ENCODE results near the gene CCR5AS. TPM values are rescaled to one million over a fixed set of nuclear protein-coding genes. Genes with fewer than 3 reads are reported as not detected.
"Not testable (repeated sequence)": the region's sequence is repeated elsewhere in the genome, so short reads cannot be mapped to it uniquely, and the experiment has no call there.

CCR5AS gene

DNA sequence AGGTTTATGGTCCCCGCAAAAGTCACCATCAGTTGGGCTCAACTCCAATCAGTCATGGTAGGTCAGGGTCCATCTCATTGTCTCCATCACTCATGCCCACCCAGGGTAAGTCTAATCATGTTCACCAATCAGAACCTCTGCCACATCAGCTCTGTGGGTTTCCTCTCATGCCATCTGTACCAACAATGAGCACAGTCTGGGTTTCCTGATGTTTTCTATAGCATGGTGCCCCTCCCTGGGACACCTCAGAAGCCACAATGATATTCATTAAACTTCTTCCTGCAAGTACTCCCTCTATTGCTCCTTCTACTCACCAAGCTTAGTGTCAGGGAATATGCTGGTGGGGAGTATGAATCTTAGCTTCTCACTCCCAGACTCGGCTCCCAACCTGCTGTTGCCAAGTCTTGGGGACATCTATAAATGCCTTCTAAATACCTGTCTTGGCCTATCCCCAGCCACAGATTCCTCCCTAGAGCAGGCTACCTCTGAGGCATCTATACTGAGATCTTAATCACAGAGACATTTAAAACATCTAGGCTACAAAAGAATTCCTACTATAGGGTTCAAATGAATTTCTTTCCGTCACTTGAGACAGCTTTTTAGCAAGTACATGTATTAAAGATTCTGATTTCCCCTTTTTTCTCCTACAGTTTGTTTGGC lies 57.9 kb downstream of the CCR5AS start:
- DNase-seq (no peak), ATAC-seq (ENCODE audit: poor library complexity) (no peak)
- intact Hi-C loops (cut with DNase I): no loop called here

DNA sequence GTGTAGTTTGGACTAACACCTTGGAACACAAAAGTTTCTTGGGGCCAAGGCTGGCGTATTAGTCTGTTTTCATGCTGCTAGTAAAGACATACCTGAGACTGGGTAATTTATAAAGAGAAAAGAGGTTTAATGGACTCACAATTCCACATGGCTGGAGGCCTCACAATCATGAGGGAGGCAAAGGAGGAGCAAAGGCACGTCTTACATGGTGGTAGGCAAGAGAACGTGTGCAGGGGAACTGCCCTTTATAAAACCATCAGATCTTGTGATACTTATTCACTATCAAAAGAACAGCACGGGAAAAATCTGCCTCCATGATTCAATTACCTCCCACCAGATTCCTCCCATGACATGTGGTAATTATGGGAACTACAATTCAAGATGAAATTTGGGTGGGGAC lies 62.4 kb downstream of the CCR5AS start:
- DNase-seq: no peak
- ATAC-seq (ENCODE audit: poor library complexity): no peak
- intact Hi-C loops (cut with DNase I): no loop called here

GRCh38 chr3:46338840-46339239 lies 68.0 kb downstream of the CCR5AS start:
- intact Hi-C loops (cut with DNase I): no loop called here
- no peak for DNase-seq
- no peak for ATAC-seq (ENCODE audit: poor library complexity)

- ATAC-seq (ENCODE audit: poor library complexity) (no peak), DNase-seq (no peak)
- intact Hi-C loops (cut with DNase I): no loop called here
Measured at GRCh38 chr3:46337911-46338310, 69.0 kb downstream of the CCR5AS start.

DNA sequence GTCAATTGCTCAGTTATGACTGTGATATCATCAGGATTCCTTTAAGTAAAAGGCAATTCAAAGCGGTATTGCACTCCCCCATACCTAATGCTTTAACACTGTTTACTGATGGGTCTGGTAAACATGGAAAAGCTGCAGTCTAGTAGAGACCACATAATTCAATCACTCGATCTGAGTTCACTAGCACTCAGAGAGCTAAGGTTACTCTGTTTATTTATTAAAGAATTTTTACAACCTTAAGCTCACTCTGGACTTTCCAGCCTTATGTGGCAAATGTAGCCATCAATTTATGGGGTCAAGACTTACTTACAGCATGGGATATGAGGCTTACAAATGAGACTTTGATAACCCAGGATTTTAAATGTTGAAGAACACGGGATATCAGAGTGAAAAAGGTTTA lies 71.3 kb downstream of the CCR5AS start:
- DNase-seq (no peak), ATAC-seq (ENCODE audit: poor library complexity) (no peak)
- intact Hi-C loops (cut with DNase I): no loop called here

DNA sequence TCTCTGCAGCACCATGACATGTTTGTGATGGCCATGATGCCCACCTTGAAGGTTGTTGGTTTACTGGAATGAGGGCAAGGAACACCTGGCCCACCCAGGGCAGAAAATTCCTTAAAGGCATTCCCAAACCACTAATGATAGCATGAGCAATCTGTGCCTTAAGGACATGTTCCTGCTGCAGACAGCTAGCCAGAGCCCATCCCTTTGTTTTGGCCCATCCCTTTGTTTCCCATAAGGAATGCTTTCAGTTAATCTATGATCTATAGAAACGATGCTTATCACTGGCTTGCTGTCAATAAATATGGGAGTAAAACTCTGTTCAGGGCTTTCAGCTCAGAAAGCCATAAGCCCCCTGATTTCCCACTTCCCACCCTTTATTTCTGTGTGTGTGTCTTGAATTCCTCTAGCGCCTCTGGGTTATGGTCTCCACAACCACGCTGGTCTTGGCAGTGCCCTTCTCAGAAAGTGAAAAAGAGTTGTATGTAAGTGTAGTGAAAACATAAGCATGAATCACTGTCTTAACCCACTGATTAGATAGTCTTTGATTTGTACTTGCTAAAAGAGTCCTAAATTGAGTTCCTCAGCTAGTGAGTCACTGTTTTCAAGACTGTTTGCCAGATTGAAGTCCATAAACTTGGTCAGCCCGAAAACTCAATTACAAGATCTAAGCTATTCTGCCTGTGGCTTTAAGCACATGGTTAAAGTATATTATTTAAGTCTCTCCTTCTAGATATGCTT lies 72.0 kb downstream of the CCR5AS start:
- ATAC-seq (ENCODE audit: poor library complexity) (no peak), DNase-seq (no peak)
- intact Hi-C loops (cut with DNase I): no loop called here

DNA sequence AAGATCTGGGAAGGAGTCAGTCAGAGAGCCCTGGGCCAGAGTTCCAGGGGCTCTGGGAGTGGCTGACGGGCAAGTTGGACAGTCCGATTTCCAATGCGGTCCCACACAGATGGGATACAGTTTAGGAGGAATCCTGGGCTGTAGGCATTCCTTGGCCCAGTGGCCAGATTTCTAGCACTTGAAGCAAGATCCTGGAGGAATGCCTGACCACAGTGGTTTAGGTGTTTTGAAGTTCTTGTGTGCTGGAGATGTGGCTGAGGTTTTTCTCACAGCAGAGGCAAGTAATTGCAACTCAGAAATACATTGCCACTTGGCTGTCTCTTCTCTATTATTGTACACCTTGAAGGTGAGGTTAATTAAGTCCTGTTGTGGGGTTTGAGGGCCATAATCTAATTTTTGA lies 76.2 kb downstream of the CCR5AS start:
- intact Hi-C loops (cut with DNase I); ATAC-seq (ENCODE audit: poor library complexity); DNase-seq: not testable (repeated sequence)

GRCh38 chr3:46325645-46326300 lies 81.1 kb downstream of the CCR5AS start:
- no peak for ATAC-seq (ENCODE audit: poor library complexity)
- intact Hi-C loops (cut with DNase I): no loop called here
- DNase-seq: no peak

GRCh38 chr3:46324036-46324435 lies 82.8 kb downstream of the CCR5AS start:
- ATAC-seq (ENCODE audit: poor library complexity) (no peak), DNase-seq (no peak)
- intact Hi-C loops (cut with DNase I): no loop called here

DNA sequence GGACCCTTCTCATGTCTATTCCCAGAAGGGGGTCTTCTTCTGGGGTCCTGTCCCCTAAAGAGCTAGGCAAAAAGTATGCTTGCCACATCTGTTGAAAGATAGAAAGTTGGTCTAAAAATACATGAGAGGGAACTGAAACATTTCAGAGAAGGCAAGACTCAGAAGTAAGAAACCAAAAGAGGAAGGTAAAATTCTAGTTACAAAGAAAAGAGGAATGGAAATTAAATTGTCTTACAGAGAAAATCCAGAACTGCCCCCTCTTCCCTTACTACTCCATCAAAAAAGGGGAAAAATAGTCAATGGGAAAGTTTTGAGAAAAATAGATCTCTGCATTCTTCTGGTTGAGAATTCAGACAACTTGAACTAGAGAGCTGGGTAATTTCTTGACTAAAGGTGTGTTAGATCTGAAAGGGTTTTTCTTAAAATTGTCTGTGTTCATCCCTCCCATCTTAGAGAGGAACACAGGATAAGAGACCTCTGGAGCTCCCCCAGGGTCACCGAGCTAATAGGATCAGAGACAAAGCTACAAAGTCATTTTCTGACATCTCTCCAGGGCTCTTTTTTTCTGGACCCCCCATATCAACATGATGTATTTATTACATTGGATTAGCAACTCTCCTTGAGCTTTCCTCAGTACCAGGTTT lies 85.3 kb downstream of the CCR5AS start:
- DNase-seq: no peak
- intact Hi-C loops (cut with DNase I): no loop called here
- ATAC-seq (ENCODE audit: poor library complexity): no peak

GRCh38 chr3:46318207-46318927 lies 88.5 kb downstream of the CCR5AS start:
- intact Hi-C loops (cut with DNase I): no loop called here
- ATAC-seq (ENCODE audit: poor library complexity) (no peak), DNase-seq (no peak)

- ATAC-seq (ENCODE audit: poor library complexity): no peak
- DNase-seq: no peak
- intact Hi-C loops (cut with DNase I): no loop called here
Measured at GRCh38 chr3:46316206-46316605, 90.7 kb downstream of the CCR5AS start.

- no peak for DNase-seq
- intact Hi-C loops (cut with DNase I): no loop called here
- no peak for ATAC-seq (ENCODE audit: poor library complexity)
Measured at GRCh38 chr3:46314517-46314916, 92.3 kb downstream of the CCR5AS start.

Other genes starting within 250 kb of the CCR5AS start
- gene CCR1, start 198.8 kb downstream of the CCR5AS start, total RNA-seq: 2.7 TPM
- not detected for gene CCR3, start 164.6 kb downstream of the CCR5AS start, total RNA-seq
- 0.91 TPM for gene CCR2, start 53.0 kb downstream of the CCR5AS start, total RNA-seq
- 0.24 TPM for gene CCR5, start 36.1 kb downstream of the CCR5AS start, total RNA-seq
- gene CCRL2, start 193 bp upstream of the CCR5AS start, total RNA-seq: 1.1 TPM
- 3.7 TPM for gene LTF, start 57.8 kb upstream of the CCR5AS start, total RNA-seq
- not detected for gene RTP3, start 90.9 kb upstream of the CCR5AS start, total RNA-seq
- 122 TPM for gene LRRC2, start 159.2 kb upstream of the CCR5AS start, total RNA-seq
- gene FAM240A, start 205.5 kb upstream of the CCR5AS start, total RNA-seq: not detected

All from Right ventricle myocardium superior (tissue), 1 donor.